HEK293 (cell line): ENCODE measurements around the gene WDR72.

ENCODE experiments used
- CTCF ChIA-PET: fragments of 350-600 bp; formaldehyde crosslinking; extraction: SDS; loops from one replicate; lab custom pipeline; 2021; ENCODE audit warnings: antibody characterized with exemption; lab: Yijun Ruan, JAX
- POLR2A ChIA-PET: fragments of 300-600 bp; formaldehyde crosslinking; extraction: SDS; loops from one replicate; lab custom pipeline; 2020; ENCODE audit warnings: antibody characterized with exemption, inconsistent platforms; lab: Yijun Ruan, JAX
- H3K27ac ChIP-seq: fragments of 200-500 bp; sonication (Bioruptor generic); 2 replicates; pipeline ENCODE4 v1.5.1; 2014; ENCODE audit warnings: low read depth, low read length, control low read depth, inconsistent platforms; ENCODE audit errors: extremely low read depth
- H3K36me3 ChIP-seq, 2 experiments: fragments of 200-500 bp in 1 of 2; sonication (Bioruptor generic) in 1 of 2; 1 replicate in 1 of 2; 2 replicates in 1 of 2; pipeline ENCODE4 v1.5.1; 2014 to 2017; ENCODE audit warnings: inconsistent platforms in 2 of 2, low read length in 2 of 2; ENCODE audit not compliant: control insufficient read depth in 2 of 2, insufficient read depth in 1 of 2
- H3K4me1 ChIP-seq: fragments of 200-500 bp; sonication (Bioruptor generic); 2 replicates; pipeline ENCODE4 v1.5.1; 2014; ENCODE audit warnings: mild to moderate bottlenecking, low read length, inconsistent platforms; ENCODE audit not compliant: control insufficient read depth, insufficient read depth
- H3K4me3 ChIP-seq: 2 replicates; pipeline ENCODE4 v1.5.1; 2011; ENCODE audit warnings: low read depth, mild to moderate bottlenecking, control low read depth, low read length, moderate library complexity
- H3K9me3 ChIP-seq: fragments of 200-500 bp; sonication (Bioruptor generic); 2 replicates; pipeline ENCODE4 v1.5.1; 2014; ENCODE audit warnings: low read depth, low read length, inconsistent platforms; ENCODE audit not compliant: control insufficient read depth, insufficient read depth
- GLI2 ChIP-seq: fragments of 450-650 bp; formaldehyde crosslinking; IDR thresholded peaks from 2 replicates; pipeline ENCODE4; 2017; ENCODE audit warnings: missing biosample characterization, missing genetic modification characterization, low read depth, borderline replicate concordance
- KLF16 ChIP-seq: fragments of 450-650 bp; formaldehyde crosslinking; IDR thresholded peaks from 2 replicates; pipeline ENCODE4 v1.5.1; 2017; ENCODE audit warnings: missing biosample characterization, missing genetic modification characterization
- MYNN ChIP-seq: fragments of 450-650 bp; formaldehyde crosslinking; IDR thresholded peaks from 2 replicates; pipeline ENCODE4 v1.5.1; 2016; ENCODE audit warnings: missing biosample characterization, missing genetic modification characterization, borderline replicate concordance
- PRDM1 ChIP-seq: fragments of 450-650 bp; formaldehyde crosslinking; IDR thresholded peaks from 2 replicates; pipeline ENCODE4; 2016; ENCODE audit warnings: missing biosample characterization, missing genetic modification characterization
- REST ChIP-seq: fragments of 450-650 bp; formaldehyde crosslinking; IDR thresholded peaks from 2 replicates; pipeline ENCODE4 v1.5.1; 2016; ENCODE audit warnings: missing biosample characterization, missing genetic modification characterization
- SCRT2 ChIP-seq: fragments of 450-650 bp; formaldehyde crosslinking; IDR thresholded peaks from 2 replicates; pipeline ENCODE4 v1.5.1; 2016; ENCODE audit warnings: missing biosample characterization, missing genetic modification characterization
- TRIM28 ChIP-seq: IDR thresholded peaks from 2 replicates; pipeline ENCODE4 v1.6.1; 2011; ENCODE audit warnings: low read length, control low read depth, borderline replicate concordance
- ZNF10 ChIP-seq: fragments of 450-650 bp; formaldehyde crosslinking; IDR thresholded peaks from 2 replicates; pipeline ENCODE4 v1.5.1; 2017; ENCODE audit warnings: missing biosample characterization, missing genetic modification characterization
- ZNF112 ChIP-seq: fragments of 450-650 bp; formaldehyde crosslinking; IDR thresholded peaks from 2 replicates; pipeline ENCODE4 v1.5.0; 2017; ENCODE audit warnings: missing biosample characterization, missing genetic modification characterization
- ZNF146 ChIP-seq: fragments of 450-650 bp; formaldehyde crosslinking; IDR thresholded peaks from 2 replicates; pipeline ENCODE4 v1.5.1; 2016; ENCODE audit warnings: missing biosample characterization, missing genetic modification characterization
- ZNF175 ChIP-seq: fragments of 450-650 bp; formaldehyde crosslinking; IDR thresholded peaks from 2 replicates; pipeline ENCODE4 v1.5.1; 2016; ENCODE audit warnings: missing biosample characterization, missing genetic modification characterization
- ZNF202 ChIP-seq: fragments of 450-650 bp; formaldehyde crosslinking; IDR thresholded peaks from 2 replicates; pipeline ENCODE4 v1.5.1; 2016; ENCODE audit warnings: missing biosample characterization, missing genetic modification characterization, borderline replicate concordance
- ZNF362 ChIP-seq: fragments of 450-650 bp; formaldehyde crosslinking; IDR thresholded peaks from 2 replicates; pipeline ENCODE4 v1.5.1; 2016; ENCODE audit warnings: missing biosample characterization, missing genetic modification characterization
- ZNF501 ChIP-seq: fragments of 450-650 bp; formaldehyde crosslinking; IDR thresholded peaks from 2 replicates; pipeline ENCODE4 v1.5.1; 2016; ENCODE audit warnings: missing biosample characterization, missing genetic modification characterization
- ZNF514 ChIP-seq: fragments of 450-650 bp; formaldehyde crosslinking; IDR thresholded peaks from 2 replicates; pipeline ENCODE4 v1.5.1; 2016; ENCODE audit warnings: missing biosample characterization, missing genetic modification characterization
- ZNF518A ChIP-seq: fragments of 450-650 bp; formaldehyde crosslinking; conservative IDR thresholded peaks from 2 replicates; pipeline ENCODE4 v1.5.1; 2016; ENCODE audit warnings: low read depth, missing biosample characterization, missing genetic modification characterization
- ZNF529 ChIP-seq: fragments of 450-650 bp; formaldehyde crosslinking; IDR thresholded peaks from 2 replicates; pipeline ENCODE4 v1.5.1; 2017; ENCODE audit warnings: missing genetic modification characterization, missing biosample characterization; ENCODE audit not compliant: insufficient replicate concordance
- ZNF548 ChIP-seq: fragments of 450-650 bp; formaldehyde crosslinking; IDR thresholded peaks from 2 replicates; pipeline ENCODE4 v1.5.1; 2016; ENCODE audit warnings: missing biosample characterization, missing genetic modification characterization
- ZNF555 ChIP-seq: fragments of 450-650 bp; formaldehyde crosslinking; conservative IDR thresholded peaks from 2 replicates; pipeline ENCODE4 v1.5.1; 2017; ENCODE audit warnings: missing biosample characterization, mild to moderate bottlenecking, missing genetic modification characterization, inconsistent platforms
- ZNF571 ChIP-seq: fragments of 450-650 bp; formaldehyde crosslinking; IDR thresholded peaks from 2 replicates; pipeline ENCODE4 v1.5.0; 2017; ENCODE audit warnings: missing biosample characterization, missing genetic modification characterization
- ZNF624 ChIP-seq: fragments of 450-650 bp; formaldehyde crosslinking; IDR thresholded peaks from 2 replicates; pipeline ENCODE4 v1.5.1; 2017; ENCODE audit warnings: missing biosample characterization, missing genetic modification characterization
- ZNF645 ChIP-seq: fragments of 450-650 bp; formaldehyde crosslinking; IDR thresholded peaks from 2 replicates; pipeline ENCODE4; 2016; ENCODE audit warnings: missing biosample characterization, missing genetic modification characterization
- ZNF837 ChIP-seq: fragments of 450-650 bp; formaldehyde crosslinking; IDR thresholded peaks from 2 replicates; pipeline ENCODE4 v1.5.1; 2016; ENCODE audit warnings: missing biosample characterization, missing genetic modification characterization
- ZSCAN30 ChIP-seq: fragments of 450-650 bp; IDR thresholded peaks from 2 replicates; pipeline ENCODE4 v1.5.1; 2018; ENCODE audit warnings: missing biosample characterization, mild to moderate bottlenecking, missing genetic modification characterization, moderate library complexity

Gene WDR72

GRCh38 chr15:53513431-53513830 is 246.0 kb downstream of the WDR72 start (continued):
- TF ChIP-seq ZNF518A (tag by site-specific recombination) (no peak), ZNF175 (tag by site-specific recombination) (no peak), KLF16 (tag by site-specific recombination) (no peak), PRDM1 (no peak), ZNF837 (tag by site-specific recombination) (no peak), ZNF529 (no peak), ZNF10 (no peak)

- POLR2A ChIA-PET: no interaction called here
- TF ChIP-seq MYNN (tag by site-specific recombination): no peak
- TF ChIP-seq REST (tag by site-specific recombination): no peak
- no peak for TF ChIP-seq ZNF571 (tag by site-specific recombination)
- TF ChIP-seq ZNF645 (tag by site-specific recombination): no peak
- TF ChIP-seq ZNF624 (tag by site-specific recombination): no peak
- TF ChIP-seq ZNF501: no peak
- TF ChIP-seq ZNF362 (tag by site-specific recombination): no peak
- no peak for TF ChIP-seq ZNF202
- TF ChIP-seq ZNF146: no peak
- TF ChIP-seq ZNF514 (tag by site-specific recombination): no peak
- no peak for TF ChIP-seq SCRT2 (tag by site-specific recombination)
- no peak for TF ChIP-seq ZNF548
- TF ChIP-seq ZSCAN30 (tag by site-specific recombination): no peak
- no peak for TF ChIP-seq ZNF555 (tag by site-specific recombination)
- TF ChIP-seq GLI2 (tag by site-specific recombination): no peak
- no peak for TF ChIP-seq ZNF112
- no peak for TF ChIP-seq TRIM28
- TF ChIP-seq, all 188 proteins: peak for 0
- CTCF ChIA-PET: no interaction called here
Observed at GRCh38 chr15:53512029-53512428, 247.4 kb downstream of the WDR72 start.

More at GRCh38 chr15:53512029-53512428, 247.4 kb downstream of the WDR72 start:
- H3K9me3 ChIP-seq: no peaks in the 10 kb centered on the region
- no peak overlapping the region for H3K27ac ChIP-seq
- H3K4me3 ChIP-seq: no peak overlapping the region
- H3K4me1 ChIP-seq: no peaks in the 10 kb centered on the region
- no peaks in the 10 kb centered on the region for H3K36me3 ChIP-seq
